ENCODE results near the gene MBOAT2.

- TF ChIP-seq CTCF (IDR thresholded peaks at IDR 0.05; ENCODE audit: low read depth, low read length, missing input control) (no peak), TAF1 (conservative IDR thresholded peaks at IDR 0.05) (no peak), RAD21 (IDR thresholded peaks at IDR 0.05) (no peak), MAX (IDR thresholded peaks at IDR 0.05) (no peak), SP1 (IDR thresholded peaks at IDR 0.05) (no peak), EGR1 (IDR thresholded peaks at IDR 0.05; ENCODE audit: low read depth in 2 of 2) (no peak), FOXA1 (IDR thresholded peaks at IDR 0.05) (no peak)
Observed at GRCh38 chr2:8860239-8860638, 143.2 kb downstream of the MBOAT2 start.
